Cardiac muscle cell (in vitro differentiated cells and primary cell): Measurements from ENCODE around the gene BCAT1. TPM values are rescaled to one million over a fixed set of nuclear protein-coding genes. Genes with fewer than 3 reads are reported as not detected.

Source experiments
- DNase-seq, 2 donors: peaks; one replicate each; pipeline versions ENCODE4 v3.0.0 to v3.0.0-alpha.2; 2010 to 2017; ENCODE audit warnings: low read depth in 1 of 2, low spot score in 1 of 2
- H3K27ac ChIP-seq: fragments of 200-600 bp; sonication (generic); 2 replicates; pipeline ENCODE4 v1.5.1; 2016
- H3K27me3 ChIP-seq: fragments of 200-600 bp; sonication (generic); 2 replicates; pipeline ENCODE4 v1.6.0; 2016; ENCODE audit warnings: control low read depth
- H3K36me3 ChIP-seq: fragments of 200-600 bp; sonication (generic); 2 replicates; pipeline ENCODE4 v1.5.1; 2016; ENCODE audit warnings: control low read depth
- H3K4me1 ChIP-seq: fragments of 200-600 bp; sonication (generic); 2 replicates; pipeline ENCODE4 v1.8.1; 2017; ENCODE audit warnings: low read depth, mild to moderate bottlenecking, mixed run types
- H3K4me3 ChIP-seq: fragments of 200-600 bp; sonication (generic); 2 replicates; pipeline ENCODE4 v1.5.1; 2016; ENCODE audit warnings: mild to moderate bottlenecking
- H3K9me3 ChIP-seq: fragments of 200-600 bp; sonication (generic); 2 replicates; pipeline ENCODE4 v1.5.1; 2017; ENCODE audit warnings: low read depth, mild to moderate bottlenecking, control low read depth
- CTCF ChIP-seq: IDR thresholded peaks from 2 replicates; pipeline ENCODE4 v1.5.1; 2012; ENCODE audit warnings: low read depth, mild to moderate bottlenecking, low read length
- polyA plus RNA-seq: library from polyadenylated mRNA; unstranded; fragments of >200 nt; fragmentation: Nextera tagmentation; extraction: Ambion mirVana; gene quantifications from 2 replicates; pipeline ENCODE4 v1.2.1, GENCODE V29; 2016
- total RNA-seq: library from RNA; depleted of rRNA; stranded (reverse); fragments of >200 nt; gene quantifications from 2 replicates; pipeline ENCODE4 v1.2.3, GENCODE V29; 2016

Gene BCAT1
- total and polyA plus RNA-seq, 2 experiments from 2014 or later: 17.8 to 45.3 TPM

- peak overlapping the region; percentile 44 for H3K4me3 ChIP-seq
- no peaks in the 10 kb centered on the region for H3K27me3 ChIP-seq
- no peaks in the 10 kb centered on the region for H3K9me3 ChIP-seq
- no peak overlapping the region for H3K27ac ChIP-seq
- no peak for TF ChIP-seq CTCF
- H3K4me1 ChIP-seq: peaks cover 30% of the 10 kb centered on the region
- peak in 1 of 2 donors; percentile 33 for DNase-seq
- no peaks in the 10 kb centered on the region for H3K36me3 ChIP-seq
These were observed 1.1 kb downstream of the BCAT1 start for GRCh38 chr12:24947541-24948419.

GRCh38 chr12:24945845-24946244 lies 3.1 kb downstream of the BCAT1 start:
- DNase-seq: no peak
- H3K4me3 ChIP-seq: no peak overlapping the region
- H3K9me3 ChIP-seq: no peaks in the 10 kb centered on the region
- peaks cover 29% of the 10 kb centered on the region for H3K4me1 ChIP-seq
- no peak for TF ChIP-seq CTCF
- H3K36me3 ChIP-seq: no peaks in the 10 kb centered on the region
- no peak overlapping the region for H3K27ac ChIP-seq
- H3K27me3 ChIP-seq: no peaks in the 10 kb centered on the region

- H3K4me1 ChIP-seq: peaks cover 21% of the 10 kb centered on the region
- no peaks in the 10 kb centered on the region for H3K27me3 ChIP-seq
- TF ChIP-seq CTCF: no peak
- no peaks in the 10 kb centered on the region for H3K9me3 ChIP-seq
- DNase-seq: no peak
- H3K36me3 ChIP-seq: no peaks in the 10 kb centered on the region
- no peak overlapping the region for H3K27ac ChIP-seq
- H3K4me3 ChIP-seq: no peak overlapping the region
These were observed 3.9 kb downstream of the BCAT1 start for GRCh38 chr12:24945039-24945438.

- no peak for TF ChIP-seq CTCF
- H3K4me1 ChIP-seq: peaks cover 21% of the 10 kb centered on the region
- no peak for DNase-seq
- no peaks in the 10 kb centered on the region for H3K27me3 ChIP-seq
- no peaks in the 10 kb centered on the region for H3K9me3 ChIP-seq
- H3K36me3 ChIP-seq: no peaks in the 10 kb centered on the region
- peak overlapping the region; percentile 2 for H3K4me3 ChIP-seq
- no peak overlapping the region for H3K27ac ChIP-seq
These were observed 4.3 kb downstream of the BCAT1 start for GRCh38 chr12:24944601-24944975.

- no peak for DNase-seq
- Histone ChIP-seq H3K36me3 (no peaks in the 10 kb centered on the region), H3K27me3 (no peaks in the 10 kb centered on the region), H3K4me1 (peaks cover 21% of the 10 kb centered on the region), H3K4me3 (peak overlapping the region; percentile 2), H3K9me3 (no peaks in the 10 kb centered on the region), H3K27ac (no peak overlapping the region)
- no peak for TF ChIP-seq CTCF
These were observed 4.8 kb downstream of the BCAT1 start for GRCh38 chr12:24943947-24944600.
